Gastroesophageal sphincter (tissue), 3 donors: ENCODE measurements around the gene FBXL13.

Experiments used
- EP300 ChIP-seq: sonication (generic); formaldehyde crosslinking; IDR thresholded peaks from one replicate; pipeline ENCODE4 v1.6.1; 2017; ENCODE audit warnings: antibody characterized with exemption, mild to moderate bottlenecking
- TF ChIP-seq, protein P1 (sequence below), 4 experiments: fragments of 200-600 bp in 2 of 4; fragments of 450-650 bp in 2 of 4; sonication (generic) in 1 of 4; IDR thresholded peaks; one replicate each; pipeline ENCODE4 v1.5.1; 2017 to 2019; ENCODE audit warnings: antibody characterized with exemption in 4 of 4, mild to moderate bottlenecking in 2 of 4, moderate library complexity in 2 of 4

DNA sequence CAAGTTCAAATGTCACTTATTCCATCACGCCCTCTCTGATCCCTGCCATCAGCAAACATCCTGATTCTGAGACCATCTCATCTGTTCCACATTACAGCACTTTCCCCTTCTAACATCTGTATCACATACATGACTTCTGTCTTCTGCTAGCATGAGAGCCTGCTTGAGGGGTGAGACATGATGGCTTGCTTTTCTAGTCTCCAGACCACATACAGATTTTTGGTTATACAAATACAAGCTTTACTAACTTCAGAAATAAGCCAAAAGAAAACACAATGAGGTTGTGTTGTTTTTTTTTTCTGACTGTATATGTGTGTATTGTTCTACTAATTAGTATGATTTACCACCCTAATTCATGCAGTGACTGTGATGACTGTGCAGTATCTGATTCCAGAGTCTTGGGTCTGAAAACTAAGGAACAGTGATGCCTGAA is 40.0 kb upstream of the FBXL13 start:
- no peak for TF ChIP-seq EP300
- TF ChIP-seq, protein P1, sequence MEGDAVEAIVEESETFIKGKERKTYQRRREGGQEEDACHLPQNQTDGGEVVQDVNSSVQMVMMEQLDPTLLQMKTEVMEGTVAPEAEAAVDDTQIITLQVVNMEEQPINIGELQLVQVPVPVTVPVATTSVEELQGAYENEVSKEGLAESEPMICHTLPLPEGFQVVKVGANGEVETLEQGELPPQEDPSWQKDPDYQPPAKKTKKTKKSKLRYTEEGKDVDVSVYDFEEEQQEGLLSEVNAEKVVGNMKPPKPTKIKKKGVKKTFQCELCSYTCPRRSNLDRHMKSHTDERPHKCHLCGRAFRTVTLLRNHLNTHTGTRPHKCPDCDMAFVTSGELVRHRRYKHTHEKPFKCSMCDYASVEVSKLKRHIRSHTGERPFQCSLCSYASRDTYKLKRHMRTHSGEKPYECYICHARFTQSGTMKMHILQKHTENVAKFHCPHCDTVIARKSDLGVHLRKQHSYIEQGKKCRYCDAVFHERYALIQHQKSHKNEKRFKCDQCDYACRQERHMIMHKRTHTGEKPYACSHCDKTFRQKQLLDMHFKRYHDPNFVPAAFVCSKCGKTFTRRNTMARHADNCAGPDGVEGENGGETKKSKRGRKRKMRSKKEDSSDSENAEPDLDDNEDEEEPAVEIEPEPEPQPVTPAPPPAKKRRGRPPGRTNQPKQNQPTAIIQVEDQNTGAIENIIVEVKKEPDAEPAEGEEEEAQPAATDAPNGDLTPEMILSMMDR (IDR thresholded peaks at IDR 0.05) = no peak
